HG03354 (cell line): Measurements from ENCODE around the gene TYSND1.
"Not testable (repeated sequence)": the region's sequence is repeated elsewhere in the genome, so short reads cannot be mapped to it uniquely, and the experiment has no call there.

Source experiments
- ATAC-seq: cut with Tn5 transposase; IDR thresholded peaks from one replicate; pipeline ENCODE4 v1.9.1; 2021; ENCODE audit warnings: mild to moderate bottlenecking; ENCODE audit not compliant: unreplicated experiment, poor library complexity, severe bottlenecking

The TYSND1 gene

DNA sequence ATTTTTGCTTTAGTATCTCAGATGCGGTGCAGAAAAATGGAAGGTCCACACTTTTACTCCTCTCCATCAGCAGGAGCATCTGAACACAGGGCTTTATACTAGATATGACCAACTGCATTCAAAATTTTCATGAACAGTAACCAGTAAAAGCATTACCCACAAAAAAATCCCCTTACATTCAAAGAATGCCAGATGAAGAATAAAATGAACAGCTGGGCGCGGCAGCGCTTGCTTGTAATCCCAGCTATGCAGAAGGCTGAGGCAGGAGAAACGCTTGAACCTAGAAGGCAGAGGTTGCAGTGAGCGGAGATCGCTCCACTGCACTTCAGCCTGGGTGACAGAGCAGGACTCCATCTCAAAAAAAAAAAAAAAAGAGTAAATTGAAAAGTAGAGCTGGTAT lies 20.7 kb upstream of the TYSND1 start:
- no peak for ATAC-seq

DNA sequence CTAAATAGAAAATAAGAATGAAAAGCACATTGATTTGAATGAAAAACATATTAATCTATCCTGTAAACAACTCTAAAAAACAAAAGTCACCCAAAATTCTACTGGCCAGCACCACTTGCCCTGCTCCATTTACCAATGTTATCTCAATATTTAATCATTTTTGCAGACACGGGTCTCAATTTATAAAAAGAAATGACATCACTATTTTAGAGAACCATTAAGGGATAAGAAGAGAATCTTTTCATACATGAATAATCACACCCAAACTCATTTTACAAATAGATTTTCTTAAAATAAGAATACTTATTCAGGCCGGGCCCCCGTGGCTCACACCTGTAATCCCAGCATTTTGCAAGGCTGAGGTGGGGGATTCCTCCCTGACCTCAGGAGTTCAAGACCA lies 19.9 kb upstream of the TYSND1 start:
- no peak for ATAC-seq

GRCh38 chr10:70164163-70164562 lies 17.7 kb upstream of the TYSND1 start:
- no peak for ATAC-seq

- ATAC-seq = no peak
Measured at GRCh38 chr10:70163448-70163847, 16.9 kb upstream of the TYSND1 start.

GRCh38 chr10:70162892-70163201 lies 16.3 kb upstream of the TYSND1 start:
- ATAC-seq = peak; percentile 71

DNA sequence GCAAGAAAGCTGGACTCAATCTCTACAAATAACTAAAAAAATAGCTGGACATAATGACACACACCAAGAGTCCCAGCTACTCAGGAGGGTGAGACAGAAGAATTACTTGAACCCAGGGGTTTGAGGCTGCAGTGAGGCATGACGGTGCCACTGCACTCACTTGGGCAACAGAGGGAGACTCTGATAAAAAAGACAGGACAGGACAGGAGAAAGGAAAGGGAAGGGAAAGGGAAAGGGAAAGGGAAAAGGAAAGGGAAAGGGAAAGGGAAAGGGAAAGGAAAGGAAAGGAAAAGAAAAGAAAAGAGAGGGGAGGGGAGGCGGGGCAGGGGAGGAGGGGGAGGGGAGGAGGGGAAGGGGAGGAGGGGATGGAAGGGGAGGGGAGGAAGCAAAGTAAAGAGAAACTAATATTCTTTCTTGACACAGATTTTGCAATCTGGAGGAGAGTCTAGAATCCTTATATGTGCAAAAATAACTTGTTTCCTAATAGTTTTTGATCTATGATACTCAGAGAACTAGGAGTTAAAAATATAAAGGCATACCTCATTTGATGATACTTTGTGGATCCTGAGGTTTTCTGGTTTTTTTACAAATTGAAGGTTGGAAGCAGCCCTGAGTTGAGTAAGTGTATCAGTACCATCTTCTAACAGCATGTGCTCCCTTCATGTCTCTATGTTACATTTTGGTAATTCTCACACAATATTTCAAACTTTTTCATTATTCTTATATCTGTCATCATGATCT lies 15.8 kb upstream of the TYSND1 start:
- peak; percentile 16 for ATAC-seq

DNA sequence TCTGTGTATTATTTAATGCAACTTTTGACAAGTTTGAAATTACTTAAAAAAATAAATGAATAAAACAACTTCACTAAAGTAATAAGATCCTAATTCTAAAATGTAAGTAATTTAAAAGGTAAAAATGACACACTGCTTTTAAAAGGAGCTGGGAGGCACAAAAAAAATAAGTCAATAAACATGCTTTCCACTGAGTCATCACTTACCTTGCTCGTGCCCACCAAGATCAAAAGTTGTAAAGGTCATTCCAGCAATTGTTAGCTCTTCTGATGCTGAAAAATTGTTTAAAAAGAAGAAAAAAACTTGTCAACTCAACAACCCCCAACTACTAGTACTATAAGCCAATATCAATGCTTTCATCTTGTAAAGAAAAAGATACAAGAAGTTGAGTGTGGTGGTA lies 14.3 kb upstream of the TYSND1 start:
- ATAC-seq = no peak

DNA sequence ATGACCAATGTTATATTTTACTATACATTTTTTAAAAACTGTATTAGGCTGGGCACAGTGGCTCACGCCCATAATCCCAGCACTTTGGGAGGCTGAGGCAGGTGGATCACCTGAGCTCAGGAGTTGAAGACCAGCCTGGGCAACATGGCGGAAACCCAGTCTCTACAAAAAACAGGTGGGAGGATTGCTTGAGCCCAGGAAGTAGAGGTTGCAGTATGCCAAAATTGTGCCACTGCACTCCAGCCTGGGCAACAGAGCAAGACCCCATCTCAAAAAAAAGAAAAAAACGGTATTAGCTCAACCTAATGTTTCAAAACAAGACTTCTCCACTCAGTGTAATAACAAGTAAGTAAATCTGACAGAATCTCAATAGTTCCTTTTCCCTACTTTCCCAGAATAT lies 12.9 kb upstream of the TYSND1 start:
- ATAC-seq = not testable (repeated sequence)

DNA sequence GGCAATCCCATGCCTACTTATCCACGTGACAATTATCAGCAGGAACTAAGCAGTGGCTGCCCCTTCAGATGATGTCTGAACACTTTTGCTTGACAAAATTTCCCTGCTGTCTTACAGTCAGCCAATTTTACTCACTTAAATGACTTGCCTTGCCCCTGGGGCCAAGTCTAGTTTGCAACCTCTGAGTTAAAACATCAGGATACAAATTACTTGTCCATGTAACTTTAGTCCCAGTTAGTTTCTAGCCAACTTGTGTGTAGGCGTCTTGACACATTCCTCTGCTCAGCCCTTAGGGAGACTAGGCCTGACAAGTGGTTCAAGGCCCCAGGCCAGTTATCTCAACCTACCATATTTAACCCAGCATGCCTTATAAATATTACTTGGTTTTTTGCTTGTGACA lies 11.6 kb upstream of the TYSND1 start:
- no peak for ATAC-seq

DNA sequence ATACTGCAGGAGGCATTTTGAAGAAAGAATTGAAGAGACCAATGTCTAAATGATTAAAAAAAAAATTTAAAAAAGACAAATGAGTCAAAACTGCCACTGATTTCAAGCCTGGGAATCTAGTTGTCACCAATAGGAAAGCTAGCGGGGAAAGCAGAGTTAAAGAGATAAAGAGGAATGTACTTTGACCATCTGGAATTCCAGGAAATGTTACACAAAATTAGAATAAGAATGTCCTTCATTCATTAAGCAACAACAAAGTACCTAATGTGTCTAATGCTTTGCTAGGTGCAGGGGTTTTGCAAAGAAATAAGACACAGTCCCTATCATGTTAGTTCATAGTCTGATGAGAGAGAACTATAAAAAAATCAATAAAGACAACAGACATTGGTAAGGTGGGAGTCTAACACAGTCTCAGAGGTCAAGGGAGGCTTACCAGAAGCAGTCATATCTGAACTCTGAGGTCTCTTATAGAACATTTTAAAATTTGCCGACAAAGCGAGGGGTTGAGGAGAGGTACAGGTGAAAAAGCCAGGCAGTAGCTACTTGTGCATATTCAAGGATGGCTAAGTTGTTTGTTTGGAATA lies 8.8 kb upstream of the TYSND1 start:
- ATAC-seq = no peak

- no peak for ATAC-seq
Measured at GRCh38 chr10:70148516-70148915, 2.0 kb upstream of the TYSND1 start.

- ATAC-seq = no peak
Measured at GRCh38 chr10:70147259-70147625, 742 bp upstream of the TYSND1 start.

GRCh38 chr10:70145666-70146488 lies 623 bp downstream of the TYSND1 start:
- ATAC-seq = peak; percentile 63

GRCh38 chr10:70145166-70145665 lies 1.3 kb downstream of the TYSND1 start:
- peak; percentile 12 for ATAC-seq

GRCh38 chr10:70144372-70145110 lies 2.0 kb downstream of the TYSND1 start:
- no peak for ATAC-seq

DNA sequence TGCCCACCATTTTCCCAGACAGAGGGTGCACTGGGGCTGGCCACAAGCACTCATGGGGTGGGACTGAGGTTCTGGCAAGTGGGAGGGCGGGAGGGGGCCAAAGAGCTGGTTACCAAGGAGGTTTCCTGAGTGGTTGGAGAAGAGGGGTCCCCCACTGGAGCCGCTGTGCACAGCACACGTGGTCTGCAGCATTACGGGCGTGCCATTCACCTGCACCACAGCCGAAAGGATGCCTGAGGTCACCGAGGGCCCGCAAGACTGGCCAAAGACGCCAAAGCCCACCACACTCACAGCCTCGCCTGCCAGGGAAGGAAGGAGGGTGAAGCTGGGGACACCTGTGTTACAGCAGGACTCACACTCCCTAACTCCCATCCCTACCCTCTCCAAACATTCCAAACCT lies 3.9 kb downstream of the TYSND1 start:
- ATAC-seq = no peak

DNA sequence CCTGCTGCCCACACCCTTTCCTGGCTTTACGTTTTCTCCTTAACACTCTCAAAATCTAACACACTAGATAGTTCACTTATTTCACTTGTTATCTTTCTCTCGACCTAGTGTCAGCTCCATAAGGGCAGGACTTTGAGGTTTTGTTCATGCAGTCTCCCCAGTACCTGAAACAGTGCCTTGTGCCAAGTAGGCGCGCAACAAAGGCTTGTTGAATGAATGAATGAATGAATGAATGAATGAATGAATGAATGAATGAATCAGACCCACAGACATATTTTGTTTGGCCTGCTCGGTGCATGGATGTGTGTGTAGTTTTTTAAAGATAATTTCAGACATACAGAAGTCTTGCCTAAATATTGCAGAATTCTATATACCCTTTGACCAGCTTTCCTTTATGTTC lies 6.2 kb downstream of the TYSND1 start:
- no peak for ATAC-seq

GRCh38 chr10:70139997-70140250 lies 6.6 kb downstream of the TYSND1 start:
- ATAC-seq = no peak

- ATAC-seq = no peak
Measured at GRCh38 chr10:70139151-70139996, 7.1 kb downstream of the TYSND1 start.
